WTC11 (cell line): ENCODE measurements around the gene PSMD3.

Experiments
- CTCF ChIP-seq: fragments of 200-600 bp; IDR thresholded peaks from 2 replicates; pipeline ENCODE4 v1.8.0; 2022; ENCODE audit warnings: antibody characterized with exemption
- NFE2L1 ChIP-seq: sonication (generic); formaldehyde crosslinking; IDR thresholded peaks from 2 replicates; pipeline ENCODE4 v1.8.1; 2023; ENCODE audit warnings: missing genetic modification reagents
- SMAD3 ChIP-seq: sonication (generic); formaldehyde crosslinking; IDR thresholded peaks from 2 replicates; pipeline ENCODE4 v1.8.0; 2022; ENCODE audit warnings: missing genetic modification reagents, mild to moderate bottlenecking, borderline replicate concordance
- USF1 ChIP-seq: sonication (generic); formaldehyde crosslinking; IDR thresholded peaks from 2 replicates; pipeline ENCODE4 v1.8.0; 2022; ENCODE audit warnings: mild to moderate bottlenecking, missing genetic modification reagents
- TF ChIP-seq, protein P1 (sequence below): sonication (generic); formaldehyde crosslinking; IDR thresholded peaks from 2 replicates; pipeline ENCODE4 v1.8.1; 2022; ENCODE audit warnings: low read depth, missing genetic modification reagents, borderline replicate concordance
- TF ChIP-seq, protein P2 (sequence below): fragments of 250-450 bp; sonication (Bioruptor Pico); IDR thresholded peaks from 2 replicates; pipeline ENCODE4 v1.9.0; 2021; ENCODE audit warnings: mild to moderate bottlenecking

DNA sequence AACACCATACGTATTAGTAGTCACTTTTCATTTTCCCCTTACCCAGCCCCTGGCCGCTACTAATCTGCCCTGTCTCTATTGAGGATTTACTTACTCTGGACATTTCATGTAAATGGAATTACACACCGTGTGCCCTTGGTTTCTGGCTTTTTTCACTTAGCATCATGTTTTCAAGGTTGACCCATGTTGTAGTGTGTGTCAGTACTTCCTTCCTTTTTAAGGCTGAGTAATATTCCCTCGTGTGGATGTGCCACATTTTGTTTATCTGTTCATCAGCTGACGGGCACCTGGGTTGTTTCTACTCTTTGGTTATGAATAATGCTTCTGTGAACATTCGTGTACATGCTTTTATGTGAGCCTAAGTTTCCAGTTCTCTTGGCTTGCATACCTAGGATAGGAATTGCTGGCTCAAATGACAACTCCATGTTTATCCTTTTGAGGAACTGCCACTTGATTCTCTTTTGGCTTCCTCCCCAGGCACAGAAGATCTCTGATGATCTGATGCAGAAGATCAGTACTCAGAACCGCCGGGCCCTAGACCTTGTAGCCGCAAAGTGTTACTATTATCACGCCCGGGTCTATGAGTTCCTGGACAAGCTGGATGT lies 7.7 kb downstream of the PSMD3 start:
- no peak for TF ChIP-seq CTCF
- no peak for TF ChIP-seq NFE2L1 (CRISPR knock-in tag)
- TF ChIP-seq, protein P1, sequence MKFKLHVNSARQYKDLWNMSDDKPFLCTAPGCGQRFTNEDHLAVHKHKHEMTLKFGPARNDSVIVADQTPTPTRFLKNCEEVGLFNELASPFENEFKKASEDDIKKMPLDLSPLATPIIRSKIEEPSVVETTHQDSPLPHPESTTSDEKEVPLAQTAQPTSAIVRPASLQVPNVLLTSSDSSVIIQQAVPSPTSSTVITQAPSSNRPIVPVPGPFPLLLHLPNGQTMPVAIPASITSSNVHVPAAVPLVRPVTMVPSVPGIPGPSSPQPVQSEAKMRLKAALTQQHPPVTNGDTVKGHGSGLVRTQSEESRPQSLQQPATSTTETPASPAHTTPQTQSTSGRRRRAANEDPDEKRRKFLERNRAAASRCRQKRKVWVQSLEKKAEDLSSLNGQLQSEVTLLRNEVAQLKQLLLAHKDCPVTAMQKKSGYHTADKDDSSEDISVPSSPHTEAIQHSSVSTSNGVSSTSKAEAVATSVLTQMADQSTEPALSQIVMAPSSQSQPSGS = no peak
- no peak for TF ChIP-seq SMAD3
- TF ChIP-seq, protein P2, sequence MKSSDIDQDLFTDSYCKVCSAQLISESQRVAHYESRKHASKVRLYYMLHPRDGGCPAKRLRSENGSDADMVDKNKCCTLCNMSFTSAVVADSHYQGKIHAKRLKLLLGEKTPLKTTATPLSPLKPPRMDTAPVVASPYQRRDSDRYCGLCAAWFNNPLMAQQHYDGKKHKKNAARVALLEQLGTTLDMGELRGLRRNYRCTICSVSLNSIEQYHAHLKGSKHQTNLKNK (CRISPR knock-in tag) = no peak
- no peak for TF ChIP-seq USF1 (CRISPR knock-in tag)
